ENCODE data around the gene FAM120A.

FAM120A gene

DNA sequence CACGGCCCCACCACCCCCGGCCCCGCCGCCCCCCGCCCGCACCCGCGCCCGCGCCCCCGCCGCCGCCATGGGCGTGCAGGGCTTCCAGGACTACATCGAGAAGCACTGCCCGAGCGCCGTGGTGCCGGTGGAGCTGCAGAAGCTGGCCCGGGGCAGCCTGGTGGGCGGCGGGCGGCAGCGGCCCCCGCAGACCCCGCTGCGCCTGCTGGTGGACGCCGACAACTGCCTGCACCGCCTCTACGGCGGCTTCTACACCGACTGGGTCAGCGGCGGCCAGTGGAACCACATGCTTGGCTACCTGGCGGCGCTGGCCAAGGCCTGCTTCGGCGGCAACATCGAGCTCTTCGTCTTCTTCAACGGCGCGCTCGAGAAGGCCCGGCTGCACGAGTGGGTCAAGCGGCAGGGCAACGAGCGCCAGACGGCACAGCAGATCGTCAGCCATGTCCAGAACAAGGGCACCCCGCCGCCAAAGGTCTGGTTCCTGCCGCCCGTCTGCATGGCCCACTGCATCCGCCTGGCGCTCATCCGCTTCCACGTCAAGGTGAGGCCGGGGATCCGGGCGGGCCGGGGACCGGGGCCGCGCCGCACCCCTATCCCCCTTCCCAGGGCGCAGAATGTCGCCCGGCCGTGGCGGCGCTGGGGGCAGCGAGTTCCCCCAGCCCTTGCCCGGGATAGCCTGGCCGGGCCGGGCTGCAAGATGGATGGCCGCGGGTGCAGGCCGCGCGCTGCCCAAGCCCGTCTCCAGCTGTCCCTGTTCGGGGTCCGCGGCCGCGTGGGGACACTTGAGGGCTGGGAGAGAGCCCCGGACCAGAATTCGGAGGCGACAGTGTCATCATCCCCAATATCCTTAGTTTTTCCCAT, 594 bp downstream of the FAM120A start:
- Histone ChIP-seq H3K27me3 (ENCODE audit: insufficient read depth, low read length) (no peaks in the 10 kb centered on the region), H3K9ac (ENCODE audit: low read depth, low read length) (peak overlapping the region; percentile 77), H3K4me1 (ENCODE audit: insufficient read depth, low read length) (peaks cover 13% of the 10 kb centered on the region; the same call in 1 of the 2 replicates), H3K27ac (ENCODE audit: low read length) (no peak overlapping the region), H3K4me3 (ENCODE audit: low read length) (peak overlapping the region; percentile 90), H3K9me3 (ENCODE audit: insufficient read depth, low read depth, low read length) (no peaks in the 10 kb centered on the region), H3K36me3 (ENCODE audit: insufficient read depth, low read depth, low read length) (peaks cover 23% of the 10 kb centered on the region)

- Histone ChIP-seq H3K36me3 (ENCODE audit: insufficient read depth, low read depth, low read length) (peaks cover 17% of the 10 kb centered on the region), H3K4me1 (ENCODE audit: insufficient read depth, low read length) (peaks cover 13% of the 10 kb centered on the region; the same call in 1 of the 2 replicates), H3K9ac (ENCODE audit: low read depth, low read length) (peak overlapping the region; percentile 77; the same call in 1 of the 2 replicates), H3K9me3 (ENCODE audit: insufficient read depth, low read depth, low read length) (no peaks in the 10 kb centered on the region), H3K27ac (ENCODE audit: low read length) (no peak overlapping the region), H3K4me3 (ENCODE audit: low read length) (peak overlapping the region; percentile 90), H3K27me3 (ENCODE audit: insufficient read depth, low read length) (no peaks in the 10 kb centered on the region)
These were observed 1.2 kb downstream of the FAM120A start for GRCh38 chr9:93452710-93453046.

GRCh38 chr9:93453047-93453914, 1.8 kb downstream of the FAM120A start, which contains the start of gene FAM120AOS:
TSS of gene FAM120AOS (minus strand) at chr9:93453581. CDS start at chr9:93452709, 872 bp downstream.
- peaks cover 11% of the 10 kb centered on the region for H3K36me3 ChIP-seq (ENCODE audit: insufficient read depth, low read depth, low read length)
- H3K4me3 ChIP-seq (ENCODE audit: low read length): peak within 1 kb of the TSS; percentile 90
- no peak within 1 kb of the TSS for H3K27ac ChIP-seq (ENCODE audit: low read length)
- H3K27me3 ChIP-seq (ENCODE audit: insufficient read depth, low read length): no peaks in the 10 kb centered on the region
- peak within 1 kb of the TSS; percentile 77; the same call in 1 of the 2 replicates for H3K9ac ChIP-seq (ENCODE audit: low read depth, low read length)
- peaks cover 13% of the 10 kb centered on the region; the same call in 1 of the 2 replicates for H3K4me1 ChIP-seq (ENCODE audit: insufficient read depth, low read length)
- no peaks in the 10 kb centered on the region for H3K9me3 ChIP-seq (ENCODE audit: insufficient read depth, low read depth, low read length)

DNA sequence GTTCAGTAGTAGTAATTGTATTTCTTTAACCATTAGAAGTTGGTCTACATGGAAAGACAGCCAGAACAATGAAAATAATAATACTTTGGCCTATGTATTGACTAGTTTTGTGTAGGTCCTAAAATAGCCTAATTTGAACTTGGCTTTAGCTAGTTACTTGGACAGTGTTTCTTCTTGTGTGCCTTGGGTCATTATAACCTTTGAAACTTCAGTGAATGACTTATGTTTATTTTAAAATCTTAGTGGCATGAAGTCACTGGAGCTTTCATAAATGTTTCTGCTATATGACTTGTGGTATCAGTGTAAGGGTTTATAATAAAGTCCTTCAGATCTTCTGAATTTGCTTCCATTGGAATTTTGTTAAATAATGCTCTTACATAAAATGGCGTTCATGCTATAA, 4.5 kb downstream of the FAM120A start:
- H3K9me3 ChIP-seq (ENCODE audit: insufficient read depth, low read depth, low read length): no peaks in the 10 kb centered on the region
- H3K4me3 ChIP-seq (ENCODE audit: low read length): no peak overlapping the region
- H3K4me1 ChIP-seq (ENCODE audit: insufficient read depth, low read length): peaks cover 16% of the 10 kb centered on the region; the same call in 1 of the 2 replicates
- no peak overlapping the region for H3K27ac ChIP-seq (ENCODE audit: low read length)
- H3K36me3 ChIP-seq (ENCODE audit: insufficient read depth, low read depth, low read length): no peaks in the 10 kb centered on the region
- no peaks in the 10 kb centered on the region for H3K27me3 ChIP-seq (ENCODE audit: insufficient read depth, low read length)
- no peak overlapping the region for H3K9ac ChIP-seq (ENCODE audit: low read depth, low read length)

DNA sequence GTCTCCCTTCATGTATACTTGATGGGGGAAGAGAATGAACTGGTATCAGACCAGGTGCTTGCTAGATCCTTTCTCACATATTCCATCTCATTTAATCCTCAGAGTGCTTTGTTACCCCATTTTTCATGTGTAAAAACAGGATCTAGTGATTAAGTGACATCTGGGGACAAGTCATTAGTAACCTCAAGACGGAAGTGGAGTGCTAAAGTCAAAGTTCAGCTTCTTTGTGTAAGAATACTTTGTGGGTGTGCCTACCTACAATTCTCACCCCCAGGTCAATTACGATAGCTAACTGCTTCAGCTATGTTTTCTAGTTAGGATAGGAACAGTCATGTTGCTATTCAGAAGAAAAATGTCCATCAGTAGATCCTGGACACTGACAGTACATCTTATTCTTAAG, 5.0 kb downstream of the FAM120A start:
- H3K9ac ChIP-seq (ENCODE audit: low read depth, low read length): no peak overlapping the region
- H3K4me1 ChIP-seq (ENCODE audit: insufficient read depth, low read length): peaks cover 17% of the 10 kb centered on the region; the same call in 1 of the 2 replicates
- H3K4me3 ChIP-seq (ENCODE audit: low read length): no peak overlapping the region
- H3K36me3 ChIP-seq (ENCODE audit: insufficient read depth, low read depth, low read length): no peaks in the 10 kb centered on the region
- no peak overlapping the region for H3K27ac ChIP-seq (ENCODE audit: low read length)
- H3K9me3 ChIP-seq (ENCODE audit: insufficient read depth, low read depth, low read length): no peaks in the 10 kb centered on the region
- no peaks in the 10 kb centered on the region for H3K27me3 ChIP-seq (ENCODE audit: insufficient read depth, low read length)

DNA sequence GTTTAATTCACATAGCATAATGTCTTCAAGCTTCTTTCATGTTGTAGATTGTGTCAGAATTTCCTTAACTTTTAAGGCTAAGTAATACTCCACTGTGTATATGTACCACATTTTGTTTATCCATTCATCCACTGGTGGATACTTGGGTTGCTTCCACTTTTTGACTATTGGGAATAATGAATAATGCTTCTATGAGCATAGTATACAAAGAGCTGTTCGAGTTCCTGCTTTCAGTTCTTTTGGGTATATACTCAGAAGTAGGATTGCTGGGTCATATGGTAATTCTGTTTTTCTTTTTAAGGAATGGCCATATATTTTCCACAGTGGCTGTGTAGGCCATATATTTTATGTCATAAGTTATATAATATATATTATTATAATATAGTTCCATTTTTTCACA, 5.5 kb downstream of the FAM120A start:
- no peaks in the 10 kb centered on the region for H3K27me3 ChIP-seq (ENCODE audit: insufficient read depth, low read length)
- H3K9ac ChIP-seq (ENCODE audit: low read depth, low read length): no peak overlapping the region
- no peaks in the 10 kb centered on the region for H3K36me3 ChIP-seq (ENCODE audit: insufficient read depth, low read depth, low read length)
- H3K27ac ChIP-seq (ENCODE audit: low read length): no peak overlapping the region
- H3K4me3 ChIP-seq (ENCODE audit: low read length): no peak overlapping the region
- peaks cover 17% of the 10 kb centered on the region; the same call in 1 of the 2 replicates for H3K4me1 ChIP-seq (ENCODE audit: insufficient read depth, low read length)
- no peaks in the 10 kb centered on the region for H3K9me3 ChIP-seq (ENCODE audit: insufficient read depth, low read depth, low read length)

DNA sequence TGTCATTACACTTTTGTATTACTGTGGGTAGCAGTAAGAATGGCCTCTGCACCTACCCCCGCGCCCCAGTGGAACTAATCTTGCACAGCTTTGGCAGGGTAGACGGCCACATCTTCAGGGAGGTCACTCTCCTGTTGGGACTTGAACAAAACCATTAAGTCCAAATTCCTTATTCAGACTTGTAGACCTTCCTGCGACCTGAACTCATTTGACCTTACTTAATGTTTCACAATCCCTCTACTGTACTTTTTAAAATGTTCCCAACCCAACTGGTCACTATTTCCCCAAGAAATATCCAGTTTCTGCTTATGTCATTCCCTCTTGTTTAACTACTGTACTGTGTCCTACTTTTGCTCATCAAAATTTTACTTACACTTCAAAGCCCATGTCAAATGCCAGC, 7.2 kb downstream of the FAM120A start:
- no peaks in the 10 kb centered on the region for H3K27me3 ChIP-seq (ENCODE audit: insufficient read depth, low read length)
- H3K27ac ChIP-seq (ENCODE audit: low read length): no peak overlapping the region
- H3K4me1 ChIP-seq (ENCODE audit: insufficient read depth, low read length): peaks cover 17% of the 10 kb centered on the region; the same call in 1 of the 2 replicates
- no peaks in the 10 kb centered on the region for H3K36me3 ChIP-seq (ENCODE audit: insufficient read depth, low read depth, low read length)
- H3K4me3 ChIP-seq (ENCODE audit: low read length): no peak overlapping the region
- H3K9ac ChIP-seq (ENCODE audit: low read depth, low read length): no peak overlapping the region
- no peaks in the 10 kb centered on the region for H3K9me3 ChIP-seq (ENCODE audit: insufficient read depth, low read depth, low read length)

- no peaks in the 10 kb centered on the region for H3K36me3 ChIP-seq (ENCODE audit: insufficient read depth, low read depth, low read length)
- H3K9ac ChIP-seq (ENCODE audit: low read depth, low read length): no peak overlapping the region
- no peak overlapping the region for H3K27ac ChIP-seq (ENCODE audit: low read length)
- peaks cover 21% of the 10 kb centered on the region; the same call in 1 of the 2 replicates for H3K4me1 ChIP-seq (ENCODE audit: insufficient read depth, low read length)
- H3K27me3 ChIP-seq (ENCODE audit: insufficient read depth, low read length): no peaks in the 10 kb centered on the region
- no peak overlapping the region for H3K4me3 ChIP-seq (ENCODE audit: low read length)
- H3K9me3 ChIP-seq (ENCODE audit: insufficient read depth, low read depth, low read length): no peaks in the 10 kb centered on the region
These were observed 8.0 kb downstream of the FAM120A start for GRCh38 chr9:93459432-93459847.

DNA sequence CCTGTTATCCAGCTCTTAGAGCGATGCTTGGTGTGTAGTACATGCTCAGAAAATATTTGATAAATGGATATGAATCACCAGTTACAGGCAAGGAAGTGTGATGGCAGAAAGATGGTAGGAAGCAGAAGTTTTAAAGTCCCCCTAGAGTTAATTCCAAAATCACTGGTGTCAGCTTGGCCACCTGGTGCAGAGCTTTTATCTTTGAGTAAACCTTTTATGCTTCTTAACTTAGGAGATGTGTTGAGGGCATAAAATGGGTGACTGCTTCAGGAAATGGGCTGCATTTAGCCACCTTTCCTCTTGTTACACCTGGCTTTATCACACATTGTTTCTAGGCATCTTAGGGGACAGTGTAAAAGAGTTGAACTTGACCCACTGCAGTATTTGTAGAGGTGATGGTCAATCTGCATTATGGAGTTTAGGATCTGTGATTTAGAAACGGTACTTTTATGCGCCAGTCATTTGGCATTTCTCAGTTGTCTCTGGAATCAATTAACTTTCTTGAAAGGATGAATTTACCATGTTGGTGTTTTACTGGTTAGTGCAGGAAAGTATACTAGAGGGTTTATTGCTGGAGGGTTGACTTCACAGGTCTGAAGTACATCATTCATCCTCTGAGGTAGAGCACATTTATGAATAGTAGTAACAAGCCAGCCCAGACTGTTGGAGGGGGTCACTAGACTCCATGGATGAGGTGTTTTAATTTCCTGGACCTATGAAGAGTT, 9.4 kb downstream of the FAM120A start:
- H3K9ac ChIP-seq (ENCODE audit: low read depth, low read length): no peak overlapping the region
- H3K9me3 ChIP-seq (ENCODE audit: insufficient read depth, low read depth, low read length): no peaks in the 10 kb centered on the region
- no peaks in the 10 kb centered on the region for H3K36me3 ChIP-seq (ENCODE audit: insufficient read depth, low read depth, low read length)
- no peaks in the 10 kb centered on the region for H3K27me3 ChIP-seq (ENCODE audit: insufficient read depth, low read length)
- H3K4me1 ChIP-seq (ENCODE audit: insufficient read depth, low read length): peaks cover 29% of the 10 kb centered on the region; the same call in 1 of the 2 replicates
- no peak overlapping the region for H3K27ac ChIP-seq (ENCODE audit: low read length)
- no peak overlapping the region for H3K4me3 ChIP-seq (ENCODE audit: low read length)

DNA sequence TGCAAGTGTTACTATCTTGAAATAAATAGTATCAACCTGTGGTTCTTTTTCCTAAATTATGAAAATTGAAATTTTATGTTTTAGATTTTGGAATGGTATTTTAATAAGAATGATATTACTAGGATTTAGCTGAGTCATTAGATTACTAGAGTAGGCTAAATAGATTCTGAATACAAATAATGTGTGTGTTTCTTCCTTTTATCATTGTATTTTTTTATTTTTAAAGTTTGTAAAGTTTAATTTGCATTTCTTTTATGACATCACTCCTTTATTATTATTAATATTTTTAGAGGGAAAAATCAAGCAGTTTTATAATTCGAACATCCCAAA, 9.9 kb downstream of the FAM120A start:
- no peak overlapping the region for H3K9ac ChIP-seq (ENCODE audit: low read depth, low read length)
- H3K36me3 ChIP-seq (ENCODE audit: insufficient read depth, low read depth, low read length): no peaks in the 10 kb centered on the region
- no peaks in the 10 kb centered on the region for H3K27me3 ChIP-seq (ENCODE audit: insufficient read depth, low read length)
- no peak overlapping the region for H3K4me3 ChIP-seq (ENCODE audit: low read length)
- H3K9me3 ChIP-seq (ENCODE audit: insufficient read depth, low read depth, low read length): no peaks in the 10 kb centered on the region
- no peak overlapping the region for H3K27ac ChIP-seq (ENCODE audit: low read length)
- peaks cover 32% of the 10 kb centered on the region; the same call in 1 of the 2 replicates for H3K4me1 ChIP-seq (ENCODE audit: insufficient read depth, low read length)

DNA sequence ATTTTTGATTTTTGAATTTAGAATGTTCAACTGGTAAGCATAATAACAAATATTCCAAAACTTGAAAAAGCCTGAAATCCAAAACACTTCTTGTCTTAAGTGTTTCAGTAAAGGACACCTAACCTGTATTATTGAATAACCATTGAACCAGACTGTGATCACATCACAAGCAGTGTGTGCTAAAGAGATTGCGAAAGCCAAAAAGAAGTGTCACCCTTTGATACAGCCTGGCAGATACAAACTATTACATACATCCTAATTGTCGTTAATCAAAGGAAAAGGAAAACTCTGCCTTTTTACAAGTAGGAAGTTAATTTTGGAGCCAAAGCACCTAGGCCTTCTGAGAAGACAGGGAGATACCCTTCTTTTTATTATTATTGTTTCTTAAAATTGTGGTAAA, 10.3 kb downstream of the FAM120A start:
- Histone ChIP-seq H3K4me1 (ENCODE audit: insufficient read depth, low read length) (peaks cover 34% of the 10 kb centered on the region; the same call in 1 of the 2 replicates), H3K4me3 (ENCODE audit: low read length) (no peak overlapping the region), H3K27me3 (ENCODE audit: insufficient read depth, low read length) (no peaks in the 10 kb centered on the region), H3K36me3 (ENCODE audit: insufficient read depth, low read depth, low read length) (no peaks in the 10 kb centered on the region), H3K9ac (ENCODE audit: low read depth, low read length) (no peak overlapping the region), H3K9me3 (ENCODE audit: insufficient read depth, low read depth, low read length) (no peaks in the 10 kb centered on the region), H3K27ac (ENCODE audit: low read length) (no peak overlapping the region)
